ENCODE results near the gene PIP4K2A. TPM values are rescaled to one million over a fixed set of nuclear protein-coding genes. Genes with fewer than 3 reads are reported as not detected.

The PIP4K2A gene
- polyA plus RNA-seq, 2 donors: 4.0 to 6.1 TPM

- Histone ChIP-seq H3K27ac (ENCODE audit: low read depth in 2 of 2, low read length in 1 of 2) (peak overlapping the region in 1 of 2 donors; percentile 22), H3K9me3 (ENCODE audit: control insufficient read depth in 2 of 2, insufficient read depth in 1 of 2, low read depth in 1 of 2, low read length in 1 of 2) (no peaks in the 10 kb centered on the region), H3K4me1 (ENCODE audit: control insufficient read depth in 2 of 2, insufficient read depth in 2 of 2, low read length in 1 of 2) (peaks cover 0 to 4% of the 10 kb centered on the region in 2 donors), H3K36me3 (ENCODE audit: control insufficient read depth in 2 of 2, insufficient read depth in 2 of 2, low read length in 1 of 2) (no peaks in the 10 kb centered on the region), H3K4me3 (ENCODE audit: low read depth in 1 of 2, low read length in 2 of 2) (no peak overlapping the region), H3K27me3 (ENCODE audit: control insufficient read depth in 1 of 2, insufficient read depth in 2 of 2, low read length in 2 of 2) (no peaks in the 10 kb centered on the region)
- WGBS, 2 donors: 77 to 84% methylated on average over 6 of the region's 6 CpGs
Measured at GRCh38 chr10:22652988-22653481, 61.3 kb downstream of the PIP4K2A start.

GRCh38 chr10:22651276-22651980 is 63.0 kb downstream of the PIP4K2A start:
- WGBS, 2 donors: 77 to 81% methylated on average over 12 of the region's 12 CpGs
- no peaks in the 10 kb centered on the region for H3K9me3 ChIP-seq (ENCODE audit: control insufficient read depth in 2 of 2, insufficient read depth in 1 of 2, low read depth in 1 of 2, low read length in 1 of 2)
- no peak overlapping the region for H3K4me3 ChIP-seq (ENCODE audit: low read depth in 1 of 2, low read length in 2 of 2)
- no peaks in the 10 kb centered on the region for H3K36me3 ChIP-seq (ENCODE audit: control insufficient read depth in 2 of 2, insufficient read depth in 2 of 2, low read length in 1 of 2)
- no peaks in the 10 kb centered on the region for H3K27me3 ChIP-seq (ENCODE audit: control insufficient read depth in 1 of 2, insufficient read depth in 2 of 2, low read length in 2 of 2)
- H3K27ac ChIP-seq (ENCODE audit: low read depth in 2 of 2, low read length in 1 of 2): no peak overlapping the region
- peaks cover 0 to 4% of the 10 kb centered on the region in 2 donors for H3K4me1 ChIP-seq (ENCODE audit: control insufficient read depth in 2 of 2, insufficient read depth in 2 of 2, low read length in 1 of 2)

GRCh38 chr10:22649994-22650393 is 64.4 kb downstream of the PIP4K2A start:
- H3K27ac ChIP-seq (ENCODE audit: low read depth in 2 of 2, low read length in 1 of 2): peak overlapping the region in 1 of 2 donors; percentile 0
- WGBS, 2 donors: 82 to 90% methylated on average over 4 of the region's 4 CpGs
- no peak overlapping the region for H3K4me3 ChIP-seq (ENCODE audit: low read depth in 1 of 2, low read length in 2 of 2)
- no peaks in the 10 kb centered on the region for H3K36me3 ChIP-seq (ENCODE audit: control insufficient read depth in 2 of 2, insufficient read depth in 2 of 2, low read length in 1 of 2)
- no peaks in the 10 kb centered on the region for H3K9me3 ChIP-seq (ENCODE audit: control insufficient read depth in 2 of 2, insufficient read depth in 1 of 2, low read depth in 1 of 2, low read length in 1 of 2)
- no peaks in the 10 kb centered on the region for H3K27me3 ChIP-seq (ENCODE audit: control insufficient read depth in 1 of 2, insufficient read depth in 2 of 2, low read length in 2 of 2)
- peaks cover 0 to 4% of the 10 kb centered on the region in 2 donors for H3K4me1 ChIP-seq (ENCODE audit: control insufficient read depth in 2 of 2, insufficient read depth in 2 of 2, low read length in 1 of 2)

GRCh38 chr10:22649390-22649841 is 65.0 kb downstream of the PIP4K2A start:
- Histone ChIP-seq H3K4me3 (ENCODE audit: low read depth in 1 of 2, low read length in 2 of 2) (no peak overlapping the region), H3K36me3 (ENCODE audit: control insufficient read depth in 2 of 2, insufficient read depth in 2 of 2, low read length in 1 of 2) (no peaks in the 10 kb centered on the region), H3K4me1 (ENCODE audit: control insufficient read depth in 2 of 2, insufficient read depth in 2 of 2, low read length in 1 of 2) (peaks cover 0 to under 1% of the 10 kb centered on the region in 2 donors), H3K27me3 (ENCODE audit: control insufficient read depth in 1 of 2, insufficient read depth in 2 of 2, low read length in 2 of 2) (no peaks in the 10 kb centered on the region), H3K9me3 (ENCODE audit: control insufficient read depth in 2 of 2, insufficient read depth in 1 of 2, low read depth in 1 of 2, low read length in 1 of 2) (no peaks in the 10 kb centered on the region), H3K27ac (ENCODE audit: low read depth in 2 of 2, low read length in 1 of 2) (peak overlapping the region in 1 of 2 donors; percentile 0)
- WGBS, 2 donors: 49 to 59% methylated on average over 9 of the region's 9 CpGs

- H3K27ac ChIP-seq (ENCODE audit: low read depth in 2 of 2, low read length in 1 of 2): peak overlapping the region in 1 of 2 donors; percentile 9
- no peaks in the 10 kb centered on the region for H3K36me3 ChIP-seq (ENCODE audit: control insufficient read depth in 2 of 2, insufficient read depth in 2 of 2, low read length in 1 of 2)
- WGBS, 2 donors: 10 to 20% methylated on average over 2 of the region's 2 CpGs
- no peaks in the 10 kb centered on the region for H3K27me3 ChIP-seq (ENCODE audit: control insufficient read depth in 1 of 2, insufficient read depth in 2 of 2, low read length in 2 of 2)
- no peaks in the 10 kb centered on the region for H3K9me3 ChIP-seq (ENCODE audit: control insufficient read depth in 2 of 2, insufficient read depth in 1 of 2, low read depth in 1 of 2, low read length in 1 of 2)
- peaks cover 0 to 2% of the 10 kb centered on the region in 2 donors for H3K4me1 ChIP-seq (ENCODE audit: control insufficient read depth in 2 of 2, insufficient read depth in 2 of 2, low read length in 1 of 2)
- H3K4me3 ChIP-seq (ENCODE audit: low read depth in 1 of 2, low read length in 2 of 2): no peak overlapping the region
Measured at GRCh38 chr10:22648547-22648961, 65.8 kb downstream of the PIP4K2A start.

DNA sequence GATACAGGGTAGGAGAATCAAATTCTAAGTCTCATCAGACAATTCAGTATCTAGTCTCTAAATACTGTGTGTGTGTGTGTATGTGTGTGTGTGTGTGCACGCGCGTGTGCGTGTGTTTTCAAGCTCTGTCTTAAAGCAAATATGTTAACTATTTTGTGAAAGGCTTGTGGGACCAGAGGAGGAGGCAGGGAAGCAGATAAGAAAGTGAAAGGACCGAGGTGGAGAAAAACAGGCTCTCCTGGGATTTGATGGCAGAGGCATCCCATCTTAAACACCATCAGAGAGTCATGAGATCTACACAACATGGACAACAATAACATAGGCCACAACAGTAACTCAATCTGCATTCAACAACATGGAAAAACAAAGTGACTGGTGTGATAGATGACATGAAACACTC is 67.1 kb downstream of the PIP4K2A start:
- no peak overlapping the region for H3K4me3 ChIP-seq (ENCODE audit: low read depth in 1 of 2, low read length in 2 of 2)
- H3K27me3 ChIP-seq (ENCODE audit: control insufficient read depth in 1 of 2, insufficient read depth in 2 of 2, low read length in 2 of 2): no peaks in the 10 kb centered on the region
- H3K4me1 ChIP-seq (ENCODE audit: control insufficient read depth in 2 of 2, insufficient read depth in 2 of 2, low read length in 1 of 2): peaks cover 0 to 2% of the 10 kb centered on the region in 2 donors
- H3K36me3 ChIP-seq (ENCODE audit: control insufficient read depth in 2 of 2, insufficient read depth in 2 of 2, low read length in 1 of 2): no peaks in the 10 kb centered on the region
- 75 to 79% methylated on average over 5 of the region's 5 CpGs for WGBS, 2 donors
- H3K9me3 ChIP-seq (ENCODE audit: control insufficient read depth in 2 of 2, insufficient read depth in 1 of 2, low read depth in 1 of 2, low read length in 1 of 2): no peaks in the 10 kb centered on the region
- H3K27ac ChIP-seq (ENCODE audit: low read depth in 2 of 2, low read length in 1 of 2): peak overlapping the region in 1 of 2 donors; percentile 14

DNA sequence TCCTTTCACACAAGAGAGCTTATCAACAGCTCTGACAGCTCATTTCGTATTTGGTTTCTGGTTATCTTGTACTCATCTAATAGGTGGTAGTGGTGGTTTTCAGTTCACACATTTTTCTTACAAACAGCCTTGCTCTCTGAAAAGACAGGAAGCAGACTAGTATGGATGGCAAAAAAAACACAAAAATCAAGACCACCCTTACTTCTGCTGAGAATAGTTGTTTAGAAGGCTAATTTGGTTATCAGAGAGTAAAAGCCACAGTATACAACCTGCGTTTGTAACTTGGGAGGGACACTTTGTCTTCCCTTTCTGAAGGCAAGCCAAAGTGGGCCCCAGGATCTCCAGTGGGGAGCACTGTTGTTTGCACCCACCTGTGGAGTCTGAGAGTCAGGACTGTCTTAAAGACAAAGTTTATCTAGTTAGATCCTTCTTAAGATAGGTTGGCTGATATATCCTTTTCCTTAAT is 68.0 kb downstream of the PIP4K2A start:
- H3K27ac ChIP-seq (ENCODE audit: low read depth in 2 of 2, low read length in 1 of 2): peak overlapping the region; percentile 28 to 37
- no peaks in the 10 kb centered on the region for H3K36me3 ChIP-seq (ENCODE audit: control insufficient read depth in 2 of 2, insufficient read depth in 2 of 2, low read length in 1 of 2)
- 72 to 73% methylated on average over 2 of the region's 2 CpGs for WGBS, 2 donors
- no peak overlapping the region for H3K4me3 ChIP-seq (ENCODE audit: low read depth in 1 of 2, low read length in 2 of 2)
- peaks cover 0 to 6% of the 10 kb centered on the region in 2 donors for H3K4me1 ChIP-seq (ENCODE audit: control insufficient read depth in 2 of 2, insufficient read depth in 2 of 2, low read length in 1 of 2)
- H3K9me3 ChIP-seq (ENCODE audit: control insufficient read depth in 2 of 2, insufficient read depth in 1 of 2, low read depth in 1 of 2, low read length in 1 of 2): no peaks in the 10 kb centered on the region
- H3K27me3 ChIP-seq (ENCODE audit: control insufficient read depth in 1 of 2, insufficient read depth in 2 of 2, low read length in 2 of 2): no peaks in the 10 kb centered on the region

DNA sequence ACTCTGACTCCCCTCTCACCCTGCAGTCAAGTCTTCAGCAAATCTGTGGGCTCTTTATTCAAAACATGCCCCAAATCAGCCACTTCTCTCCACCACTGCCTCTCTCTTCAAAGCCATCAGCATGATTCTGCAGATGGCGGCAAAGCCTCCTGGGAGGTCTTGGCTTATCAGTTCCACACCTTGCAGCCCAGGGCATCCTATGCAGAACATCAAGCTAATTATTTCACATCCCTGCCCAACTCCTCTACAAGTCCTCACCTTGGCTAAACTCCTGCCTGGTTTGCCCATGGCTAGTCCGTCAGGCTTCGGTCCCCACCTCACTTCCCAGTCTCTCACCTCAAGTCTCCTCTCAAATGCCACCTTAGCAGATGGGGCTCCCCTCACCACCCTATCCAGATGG is 70.2 kb downstream of the PIP4K2A start:
- Histone ChIP-seq H3K27me3 (ENCODE audit: control insufficient read depth in 1 of 2, insufficient read depth in 2 of 2, low read length in 2 of 2) (no peaks in the 10 kb centered on the region), H3K4me1 (ENCODE audit: control insufficient read depth in 2 of 2, insufficient read depth in 2 of 2, low read length in 1 of 2) (peaks cover 0 to 6% of the 10 kb centered on the region in 2 donors), H3K9me3 (ENCODE audit: control insufficient read depth in 2 of 2, insufficient read depth in 1 of 2, low read depth in 1 of 2, low read length in 1 of 2) (no peaks in the 10 kb centered on the region), H3K4me3 (ENCODE audit: low read depth in 1 of 2, low read length in 2 of 2) (no peak overlapping the region), H3K36me3 (ENCODE audit: control insufficient read depth in 2 of 2, insufficient read depth in 2 of 2, low read length in 1 of 2) (no peaks in the 10 kb centered on the region), H3K27ac (ENCODE audit: low read depth in 2 of 2, low read length in 1 of 2) (peak overlapping the region in 1 of 2 donors; percentile 10)
- WGBS, 2 donors: 80 to 91% methylated on average over 3 of the region's 3 CpGs

DNA sequence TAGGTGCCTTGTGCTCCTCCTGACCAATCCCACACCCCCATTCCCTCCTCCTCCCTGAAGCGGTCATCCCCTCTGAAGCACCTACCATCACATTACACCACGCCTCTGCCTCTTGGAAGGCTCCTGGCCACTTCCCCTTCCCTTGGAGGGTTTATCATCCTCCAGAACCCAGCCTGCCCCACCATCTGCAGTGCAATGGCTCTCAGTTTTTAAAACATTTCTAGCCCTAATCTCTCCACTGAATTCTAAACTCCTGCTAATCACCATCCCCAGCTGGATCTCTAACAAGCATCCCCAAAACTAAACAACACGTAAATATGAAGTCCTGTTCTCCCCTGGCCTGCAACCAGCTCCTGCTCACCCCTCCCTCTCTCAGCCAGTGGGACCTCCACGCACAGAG is 70.6 kb downstream of the PIP4K2A start:
- no peaks in the 10 kb centered on the region for H3K36me3 ChIP-seq (ENCODE audit: control insufficient read depth in 2 of 2, insufficient read depth in 2 of 2, low read length in 1 of 2)
- H3K27ac ChIP-seq (ENCODE audit: low read depth in 2 of 2, low read length in 1 of 2): no peak overlapping the region
- WGBS, 2 donors: 89 to 95% methylated on average over 4 of the region's 4 CpGs
- H3K4me1 ChIP-seq (ENCODE audit: control insufficient read depth in 2 of 2, insufficient read depth in 2 of 2, low read length in 1 of 2): peaks cover 0 to 6% of the 10 kb centered on the region in 2 donors
- no peak overlapping the region for H3K4me3 ChIP-seq (ENCODE audit: low read depth in 1 of 2, low read length in 2 of 2)
- no peaks in the 10 kb centered on the region for H3K27me3 ChIP-seq (ENCODE audit: control insufficient read depth in 1 of 2, insufficient read depth in 2 of 2, low read length in 2 of 2)
- no peaks in the 10 kb centered on the region for H3K9me3 ChIP-seq (ENCODE audit: control insufficient read depth in 2 of 2, insufficient read depth in 1 of 2, low read depth in 1 of 2, low read length in 1 of 2)

DNA sequence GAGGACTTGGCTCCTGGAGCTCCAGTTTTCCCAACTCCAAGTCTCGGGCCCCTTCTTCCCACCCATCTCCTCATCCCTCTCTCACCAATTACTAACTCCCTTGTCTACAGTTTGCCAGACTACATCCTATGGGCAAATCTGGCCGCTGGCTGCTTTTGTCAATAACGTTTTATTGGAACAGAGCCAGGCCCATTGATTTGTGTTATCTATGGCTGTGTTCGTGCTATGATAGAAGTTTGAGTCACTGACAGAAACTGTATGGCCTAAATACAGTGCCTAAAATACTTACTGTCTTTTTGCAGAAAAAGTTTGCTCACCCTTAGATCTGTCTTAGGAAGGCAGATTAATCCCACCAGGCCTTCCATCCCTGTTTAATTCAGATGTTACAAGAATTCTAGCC is 71.3 kb downstream of the PIP4K2A start:
- WGBS, 2 donors: 63 to 72% methylated on average over 4 of the region's 4 CpGs
- H3K4me1 ChIP-seq (ENCODE audit: control insufficient read depth in 2 of 2, insufficient read depth in 2 of 2, low read length in 1 of 2): peaks cover 0 to 6% of the 10 kb centered on the region in 2 donors
- no peaks in the 10 kb centered on the region for H3K9me3 ChIP-seq (ENCODE audit: control insufficient read depth in 2 of 2, insufficient read depth in 1 of 2, low read depth in 1 of 2, low read length in 1 of 2)
- H3K27ac ChIP-seq (ENCODE audit: low read depth in 2 of 2, low read length in 1 of 2): no peak overlapping the region
- no peak overlapping the region for H3K4me3 ChIP-seq (ENCODE audit: low read depth in 1 of 2, low read length in 2 of 2)
- H3K27me3 ChIP-seq (ENCODE audit: control insufficient read depth in 1 of 2, insufficient read depth in 2 of 2, low read length in 2 of 2): no peaks in the 10 kb centered on the region
- no peaks in the 10 kb centered on the region for H3K36me3 ChIP-seq (ENCODE audit: control insufficient read depth in 2 of 2, insufficient read depth in 2 of 2, low read length in 1 of 2)

All from esophagus (tissue), 2 donors.